Endothelial cell of umbilical vein (primary cell): ENCODE results near the gene SIRT3. TPM values are rescaled to one million over a fixed set of nuclear protein-coding genes. Genes with fewer than 3 reads are reported as not detected.
"Not testable (repeated sequence)": the region's sequence is repeated elsewhere in the genome, so short reads cannot be mapped to it uniquely, and the experiment has no call there.

Experiments
- BruUV-seq: library from RNA; stranded (reverse); fragments of 400-500 nt; replicated peaks from 2 replicates; lab custom pipeline; 2021; lab: Mats Ljungman, UMichigan
- CTCF ChIA-PET: fragments of 300-600, 350-600 bp; sonication (Branson Sonifier 250); formaldehyde crosslinking; loops from one replicate; lab custom pipeline; 2021; ENCODE audit warnings: antibody characterized with exemption, inconsistent platforms; lab: Charles Lee
- POLR2A ChIA-PET: fragments of 300-600, 350-600 bp; sonication (Branson Sonifier 250); formaldehyde crosslinking; loops from one replicate; lab custom pipeline; 2021; ENCODE audit warnings: antibody characterized with exemption, inconsistent platforms; lab: Charles Lee
- DNase-seq: peaks from one replicate; pipeline ENCODE4 v3.0.0-alpha.2; 2011; ENCODE audit warnings: low read depth, low spot score
- FAIRE-seq: peaks from 2 replicates; lab custom pipeline; 2011; peaks lifted over from hg19 to GRCh38; lab: Jason Lieb, UNC
- H2AFZ ChIP-seq: 2 replicates; pipeline ENCODE4 v1.6.0; 2012; ENCODE audit warnings: low read depth, low read length, control low read depth, inconsistent platforms
- H3K27ac ChIP-seq: 2 replicates; pipeline ENCODE4 v1.5.1; 2011; ENCODE audit warnings: low read depth, mild to moderate bottlenecking, control low read depth, low read length, moderate library complexity; ENCODE audit not compliant: insufficient read depth
- H3K27me3 ChIP-seq, 2 experiments: 2 replicates each; pipeline versions ENCODE4 v1.6.0 to v1.6.1; 2011; ENCODE audit warnings: low read length in 2 of 2, mixed read lengths in 1 of 2; ENCODE audit not compliant: control insufficient read depth in 2 of 2, insufficient read depth in 2 of 2
- H3K36me3 ChIP-seq, 2 experiments: 2 replicates in 1 of 2; 3 replicates in 1 of 2; pipeline ENCODE4 v1.5.1; 2011; ENCODE audit warnings: low read length in 2 of 2, mild to moderate bottlenecking in 1 of 2, moderate library complexity in 1 of 2; ENCODE audit not compliant: control insufficient read depth in 2 of 2, insufficient read depth in 2 of 2; ENCODE audit errors: extremely low read depth in 1 of 2
- H3K4me1 ChIP-seq: 3 replicates; pipeline ENCODE4 v1.5.1; 2011; ENCODE audit warnings: mild to moderate bottlenecking, low read length; ENCODE audit not compliant: control insufficient read depth, insufficient read depth; ENCODE audit errors: extremely low read depth
- H3K4me2 ChIP-seq: 2 replicates; pipeline ENCODE4 v1.6.1; 2011; ENCODE audit warnings: low read length, control low read depth, mixed read lengths; ENCODE audit not compliant: insufficient read depth
- H3K4me3 ChIP-seq, 3 experiments: fragments of 200-600 bp in 1 of 3; sonication (generic), shearing (Covaris generic) in 1 of 3; replicated peaks in 1 of 3; 2 replicates each; pipeline ENCODE4 v1.5.1; 2011 to 2016; ENCODE audit warnings: control low read depth in 3 of 3, low read length in 3 of 3, mild to moderate bottlenecking in 2 of 3, inconsistent platforms in 1 of 3, low read depth in 1 of 3, moderate library complexity in 1 of 3; ENCODE audit not compliant: insufficient read depth in 1 of 3
- H3K79me2 ChIP-seq: 2 replicates; pipeline ENCODE4 v1.6.0; 2012; ENCODE audit warnings: low read length, inconsistent platforms; ENCODE audit not compliant: control insufficient read depth, insufficient read depth
- H3K9ac ChIP-seq: replicated peaks from 2 replicates; pipeline ENCODE3; 2011; ENCODE audit warnings: low read length, control low read depth; ENCODE audit not compliant: insufficient read depth; ENCODE audit errors: extremely low read depth
- H3K9me1 ChIP-seq: replicated peaks from 3 replicates; pipeline ENCODE4 v1.6.0; 2011; ENCODE audit warnings: mild to moderate bottlenecking, low read length; ENCODE audit not compliant: control insufficient read depth, insufficient read depth; ENCODE audit errors: extremely low read depth
- H3K9me3 ChIP-seq: replicated peaks from 2 replicates; pipeline ENCODE4 v1.5.1; 2012; ENCODE audit warnings: low read length, inconsistent platforms; ENCODE audit not compliant: control insufficient read depth, insufficient read depth
- H4K20me1 ChIP-seq: replicated peaks from 2 replicates; pipeline ENCODE3; 2011; ENCODE audit warnings: mild to moderate bottlenecking, low read length; ENCODE audit not compliant: control insufficient read depth, insufficient read depth; ENCODE audit errors: extremely low read depth
- CTCF ChIP-seq, 2 donors: IDR thresholded peaks; 1 replicate in 1 of 2; 2 replicates in 1 of 2; pipeline ENCODE4 v1.5.1; 2011; ENCODE audit warnings: low read length in 2 of 2, mild to moderate bottlenecking in 2 of 2, moderate library complexity in 2 of 2, control low read depth in 1 of 2, inconsistent platforms in 1 of 2, low read depth in 1 of 2; ENCODE audit not compliant: insufficient read depth in 1 of 2; ENCODE audit errors: extremely low read depth in 1 of 2
- EZH2 ChIP-seq: IDR thresholded peaks from 2 replicates; pipeline ENCODE4 v1.6.1; 2012; ENCODE audit warnings: borderline replicate concordance, low read depth, mild to moderate bottlenecking, moderate library complexity, low read length, inconsistent platforms; ENCODE audit not compliant: severe bottlenecking
- FOS ChIP-seq: IDR thresholded peaks from 2 replicates; pipeline ENCODE4 v1.6.1; 2011; ENCODE audit warnings: mild to moderate bottlenecking, low read length, moderate library complexity, borderline replicate concordance; ENCODE audit not compliant: insufficient read depth
- GATA2 ChIP-seq: IDR thresholded peaks from 2 replicates; pipeline ENCODE4 v1.7.0; 2011; ENCODE audit warnings: low read depth, mild to moderate bottlenecking, moderate library complexity, mixed read lengths, low read length; ENCODE audit not compliant: insufficient read length, insufficient read depth
- MAX ChIP-seq: IDR thresholded peaks from 2 replicates; pipeline ENCODE4 v1.6.1; 2011; ENCODE audit not compliant: insufficient read depth, insufficient read length
- POLR2A ChIP-seq: IDR thresholded peaks from 2 replicates; pipeline ENCODE4 v1.6.1; 2012; ENCODE audit warnings: low read depth, mild to moderate bottlenecking, control low read depth, low read length
- dilution Hi-C: fragments of 300-500 bp; cut with MboI; formaldehyde crosslinking; loops from one replicate; pipeline ENCODE4 v1.15.0; 2019; ENCODE audit warnings: low sequenced_read_pairs; ENCODE audit not compliant: extremely low pct_ligation_motif_present
- intact Hi-C: fragments of 100-400 bp; cut with micrococcal nuclease; formaldehyde crosslinking; loops from one replicate; pipeline ENCODE4 v1.10.0; 2022
- polyA plus RNA-seq, 4 experiments: library from polyadenylated mRNA; depleted of rRNA in 3 of 4; stranded (reverse) in 3 of 4; unstranded in 1 of 4; fragments of >200 nt; gene quantifications; 2 replicates each; pipeline versions ENCODE4 v1.2.1 to v1.2.3, GENCODE V29; 2011 to 2012; ENCODE audit warnings: missing spikeins in 1 of 4
- total RNA-seq: library from RNA; stranded (reverse); gene quantifications from 2 replicates; pipeline ENCODE4 v1.2.3, GENCODE V29; 2021

SIRT3 gene
- total and polyA plus RNA-seq, 2 donors (not counting 3 experiments of a cell fraction or from before 2014, with no cell fraction given): 12.0 to 18.3 TPM

GRCh38 chr11:240315-240714 lies 4.2 kb upstream of the SIRT3 start:
- Histone ChIP-seq H3K27ac (no peak overlapping the region), H3K9me3 (no peaks in the 10 kb centered on the region), H3K4me2 (no peak overlapping the region), H3K4me1 (peaks cover 15% of the 10 kb centered on the region), H2AFZ (no peak overlapping the region), H3K27me3 (no peaks in the 10 kb centered on the region), H3K4me3 (no peak overlapping the region), H4K20me1 (no peaks in the 10 kb centered on the region), H3K36me3 (peaks cover 11 to 12% of the 10 kb centered on the region in 2 experiments), H3K9ac (no peak overlapping the region), H3K9me1 (no peaks in the 10 kb centered on the region), H3K79me2 (peaks cover 47% of the 10 kb centered on the region)
- DNase-seq (no peak), FAIRE-seq (no peak)
- CTCF ChIA-PET: interaction anchor here (5.8 kb wide), 1 partner anchor 11 kb away, joined by 33 read pairs; no protein-coding TSS in a partner anchor
- no peak for TF ChIP-seq EZH2
- no peak for TF ChIP-seq MAX
- TF ChIP-seq CTCF (IDR thresholded peaks at IDR 0.05; ENCODE audit: extremely low read depth in 1 of 2, insufficient read depth in 1 of 2, low read depth in 1 of 2, low read length in 2 of 2): no peak
- no peak for TF ChIP-seq GATA2
- TF ChIP-seq FOS: no peak
- TF ChIP-seq POLR2A: no peak
- POLR2A ChIA-PET: no interaction called here
- intact Hi-C loops (no loop called here), dilution Hi-C loops (no loop called here)
- BruUV-seq: no TSS peak

GRCh38 chr11:238346-238745 lies 2.2 kb upstream of the SIRT3 start:
- not testable (repeated sequence) for H3K36me3 ChIP-seq, H3K27ac ChIP-seq, H3K4me3 ChIP-seq

More at GRCh38 chr11:238346-238745, 2.2 kb upstream of the SIRT3 start:
- FAIRE-seq, H3K9me1 ChIP-seq, DNase-seq, dilution Hi-C loops, H3K9me3 ChIP-seq, H3K27me3 ChIP-seq, BruUV-seq, H2AFZ ChIP-seq, POLR2A ChIA-PET, H4K20me1 ChIP-seq: not testable (repeated sequence)
- Histone ChIP-seq H3K9ac (peak overlapping the region; percentile 99), H3K4me2 (peak overlapping the region; percentile 90), H3K79me2 (peaks cover 47% of the 10 kb centered on the region), H3K4me1 (peaks cover 16% of the 10 kb centered on the region)
- CTCF ChIA-PET: interaction anchor here (1.3 to 5.8 kb wide), 2 partner anchors 13 to 67 kb away, joined by 4 to 33 read pairs; no protein-coding TSS in a partner anchor
- intact Hi-C loops: loop anchor here (5.0 kb wide), 1 partner anchor 69 kb away; the partner anchor contains the start of gene IFITM2
